Uterus (tissue), 2 donors: ENCODE results near the gene ZNF311.

Source experiments
- POLR2A ChIP-seq, 2 donors: fragments of 450-650 bp; IDR thresholded peaks; one replicate each; pipeline ENCODE4 v1.6.1; 2016; ENCODE audit warnings: antibody characterized with exemption in 2 of 2, mild to moderate bottlenecking in 1 of 2, moderate library complexity in 1 of 2
- TF ChIP-seq, protein P1 (sequence below), 4 experiments: fragments of 200-600 bp in 2 of 4; fragments of 450-650 bp in 2 of 4; sonication (generic) in 2 of 4; IDR thresholded peaks; one replicate each; pipeline ENCODE4 v1.5.1; 2016 to 2019; ENCODE audit warnings: antibody characterized with exemption in 4 of 4, mild to moderate bottlenecking in 2 of 4, moderate library complexity in 1 of 4

DNA sequence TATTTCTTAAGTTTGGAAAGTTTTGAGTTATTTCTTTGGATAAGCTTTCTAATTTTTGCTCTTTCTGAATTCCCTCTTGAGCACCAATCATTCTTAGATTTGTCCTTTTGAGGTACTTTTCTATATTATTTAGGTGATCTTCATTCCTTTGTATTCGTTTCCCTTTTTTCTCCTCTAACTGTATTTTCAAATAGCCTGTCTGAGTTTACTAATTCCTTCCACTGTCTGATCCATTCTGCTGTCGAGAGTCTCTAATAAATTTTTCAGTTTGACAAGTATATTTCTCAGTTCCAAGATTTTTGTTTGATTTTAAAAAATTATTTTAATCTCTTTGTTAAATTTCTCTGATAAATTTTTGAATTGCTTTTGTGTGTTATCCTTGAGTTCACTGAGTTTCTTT is 16.3 kb upstream of the ZNF311 start:
- TF ChIP-seq, protein P1, sequence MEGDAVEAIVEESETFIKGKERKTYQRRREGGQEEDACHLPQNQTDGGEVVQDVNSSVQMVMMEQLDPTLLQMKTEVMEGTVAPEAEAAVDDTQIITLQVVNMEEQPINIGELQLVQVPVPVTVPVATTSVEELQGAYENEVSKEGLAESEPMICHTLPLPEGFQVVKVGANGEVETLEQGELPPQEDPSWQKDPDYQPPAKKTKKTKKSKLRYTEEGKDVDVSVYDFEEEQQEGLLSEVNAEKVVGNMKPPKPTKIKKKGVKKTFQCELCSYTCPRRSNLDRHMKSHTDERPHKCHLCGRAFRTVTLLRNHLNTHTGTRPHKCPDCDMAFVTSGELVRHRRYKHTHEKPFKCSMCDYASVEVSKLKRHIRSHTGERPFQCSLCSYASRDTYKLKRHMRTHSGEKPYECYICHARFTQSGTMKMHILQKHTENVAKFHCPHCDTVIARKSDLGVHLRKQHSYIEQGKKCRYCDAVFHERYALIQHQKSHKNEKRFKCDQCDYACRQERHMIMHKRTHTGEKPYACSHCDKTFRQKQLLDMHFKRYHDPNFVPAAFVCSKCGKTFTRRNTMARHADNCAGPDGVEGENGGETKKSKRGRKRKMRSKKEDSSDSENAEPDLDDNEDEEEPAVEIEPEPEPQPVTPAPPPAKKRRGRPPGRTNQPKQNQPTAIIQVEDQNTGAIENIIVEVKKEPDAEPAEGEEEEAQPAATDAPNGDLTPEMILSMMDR (IDR thresholded peaks at IDR 0.05) = no peak
- TF ChIP-seq POLR2A (IDR thresholded peaks at IDR 0.05) = no peak
